HPDE6-E6E7 (cell line): ENCODE data around the gene ZBTB18.
"Not testable (repeated sequence)": the region's sequence is repeated elsewhere in the genome, so short reads cannot be mapped to it uniquely, and the experiment has no call there.

ENCODE experiments used
- DNase-seq: peaks from one replicate; pipeline ENCODE4 v3.0.0; 2011; ENCODE audit warnings: missing footprints; ENCODE audit errors: extremely low spot score

ZBTB18 gene

GRCh38 chr1:244050835-244051444 lies at the start of gene ZBTB18:
ZBTB18 (plus strand) TSS chr1:244051283; CDS start chr1:244051432, 149 bp downstream.
- no peak for DNase-seq

DNA sequence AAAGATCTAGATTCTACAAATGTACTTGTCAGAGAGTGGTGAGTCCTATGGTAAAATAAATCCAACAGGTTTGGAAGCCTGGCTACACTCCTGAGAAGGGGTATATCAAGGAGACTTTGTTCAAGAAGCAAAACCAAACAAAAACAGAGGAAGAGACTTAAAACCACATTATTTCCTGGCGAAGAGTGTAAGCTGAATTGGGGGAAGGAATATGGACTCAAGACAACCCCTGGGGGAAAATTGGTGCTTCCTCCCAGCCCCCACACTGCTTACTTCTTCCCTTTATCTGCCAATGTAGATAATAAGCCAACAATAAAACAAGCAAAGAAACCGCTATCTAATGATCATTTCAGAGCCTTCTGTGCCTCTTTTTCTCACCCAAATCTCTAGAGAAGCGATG lies 48.4 kb upstream of the ZBTB18 start:
- DNase-seq = no peak

DNA sequence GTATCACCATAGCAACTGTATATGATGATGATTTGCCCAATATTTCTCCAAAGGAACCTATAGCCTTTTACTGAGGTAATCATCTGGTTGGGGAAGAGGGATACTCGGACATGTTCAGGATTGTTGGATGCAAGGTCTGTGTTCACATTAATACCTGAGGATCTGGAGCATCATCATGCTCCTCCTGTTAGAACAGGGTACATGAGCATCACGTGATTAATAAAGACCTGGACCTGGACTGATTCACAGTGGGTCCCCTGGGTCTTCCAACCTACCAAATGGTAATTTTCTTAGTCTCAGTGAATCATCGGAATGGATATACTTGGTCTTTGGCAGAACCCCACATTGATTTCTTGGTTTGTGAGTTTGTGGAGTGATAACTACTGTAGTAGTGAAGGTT lies 45.6 kb upstream of the ZBTB18 start:
- DNase-seq = no peak

DNA sequence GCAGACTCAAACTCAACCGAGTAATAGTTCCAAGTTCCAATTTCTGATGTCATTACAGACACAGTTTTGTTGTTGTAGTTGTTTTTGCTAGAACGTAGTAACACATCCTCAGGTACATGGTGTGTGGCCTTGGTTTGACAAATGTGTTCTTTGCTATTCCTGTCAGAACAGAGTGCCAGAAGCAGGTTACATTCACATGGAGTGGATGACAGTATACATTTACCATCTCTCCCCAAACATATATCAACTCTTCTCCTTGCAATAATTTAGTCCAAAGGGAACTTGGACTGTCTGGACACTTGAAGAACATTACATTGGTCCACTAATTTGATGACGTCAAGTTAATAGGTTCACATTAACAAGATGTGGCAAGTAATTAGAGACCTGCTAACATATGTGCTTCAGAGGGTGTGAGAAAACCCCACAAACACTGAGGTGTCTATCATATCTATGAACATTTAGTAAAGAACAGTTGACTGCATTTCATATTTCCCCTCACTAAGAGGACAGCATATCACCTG lies 44.6 kb upstream of the ZBTB18 start:
- no peak for DNase-seq

DNA sequence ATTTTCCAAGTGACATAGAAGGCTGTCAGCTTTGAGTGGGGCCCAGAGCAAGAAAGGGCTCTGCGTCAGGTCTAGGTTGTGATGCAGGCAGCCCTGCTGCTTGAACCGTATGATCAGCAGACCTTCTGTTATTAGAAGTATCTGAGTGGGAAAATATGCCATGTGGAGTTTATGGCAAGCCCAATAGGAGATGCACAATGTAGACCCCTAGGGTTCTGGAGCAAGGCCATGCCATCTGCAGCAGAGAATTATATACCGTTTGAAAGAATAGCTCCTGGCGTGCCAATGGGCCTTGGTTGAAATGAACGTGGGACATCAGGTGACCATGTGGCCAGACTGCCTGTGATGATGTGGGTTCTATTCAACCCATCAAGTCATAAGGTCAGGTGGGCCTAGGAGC lies 44.1 kb upstream of the ZBTB18 start:
- DNase-seq = no peak

GRCh38 chr1:244010191-244010590 lies 40.9 kb upstream of the ZBTB18 start:
- DNase-seq = no peak

DNA sequence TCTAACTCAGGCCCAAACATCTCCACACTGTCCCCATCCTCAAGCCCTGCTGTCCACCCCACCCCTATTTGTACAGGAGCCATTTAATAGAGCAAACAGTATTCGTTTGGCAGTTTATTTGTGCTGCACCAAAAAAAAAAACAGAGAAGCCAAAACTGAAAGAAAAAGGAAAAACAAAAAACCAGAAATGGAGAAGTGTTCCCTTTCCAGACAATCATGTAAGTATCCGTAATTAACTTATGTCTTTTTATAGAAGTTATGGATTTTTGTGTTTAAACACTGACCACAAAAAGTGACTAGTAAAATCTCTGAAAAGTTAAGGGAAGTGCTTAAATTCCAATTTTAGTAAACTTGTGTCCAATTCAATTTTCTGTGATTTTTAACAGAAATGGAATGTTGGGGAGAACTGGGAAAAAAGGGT lies 40.4 kb upstream of the ZBTB18 start:
- DNase-seq = no peak

DNA sequence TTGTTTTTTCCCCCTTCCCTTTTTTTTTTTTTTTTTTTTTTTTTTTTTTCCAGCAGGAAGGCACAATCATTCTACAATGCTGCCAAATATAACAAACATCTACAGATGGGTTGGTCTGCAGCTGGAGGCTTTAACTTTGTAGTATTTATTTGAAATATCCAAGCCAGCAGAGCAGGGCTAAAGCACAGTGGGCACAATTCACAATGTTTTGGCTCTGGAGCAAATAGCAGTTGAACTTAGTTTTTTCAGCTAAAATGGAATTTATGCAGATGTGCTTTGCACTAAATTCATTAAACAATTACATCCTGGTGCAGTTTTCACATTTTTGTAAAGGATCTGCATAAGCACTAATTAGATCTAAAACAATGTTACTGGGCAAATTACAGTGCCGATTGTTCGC lies 39.8 kb upstream of the ZBTB18 start:
- no peak for DNase-seq

- no peak for DNase-seq
Observed at GRCh38 chr1:244011786-244012185, 39.3 kb upstream of the ZBTB18 start.

- DNase-seq = no peak
Observed at GRCh38 chr1:244012202-244012601, 38.9 kb upstream of the ZBTB18 start.

DNA sequence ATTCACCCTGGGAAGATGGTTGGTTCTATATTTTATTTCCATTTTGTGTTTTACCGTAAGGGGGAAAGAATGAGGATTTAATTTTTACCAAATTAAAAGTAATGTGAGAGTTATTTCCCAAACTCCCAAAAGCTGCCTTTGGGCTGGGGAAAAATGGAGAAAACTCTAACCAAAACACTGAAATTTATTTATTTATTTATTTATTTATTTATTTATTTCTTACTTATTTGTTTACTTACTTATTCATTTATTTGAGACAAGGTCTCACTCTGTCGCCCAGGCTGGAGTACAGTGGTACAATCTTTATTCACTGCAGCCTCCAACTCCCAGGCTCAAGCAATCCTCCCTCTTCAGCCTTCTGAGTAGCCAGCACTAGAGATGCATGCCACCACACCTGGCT lies 38.0 kb upstream of the ZBTB18 start:
- no peak for DNase-seq

DNA sequence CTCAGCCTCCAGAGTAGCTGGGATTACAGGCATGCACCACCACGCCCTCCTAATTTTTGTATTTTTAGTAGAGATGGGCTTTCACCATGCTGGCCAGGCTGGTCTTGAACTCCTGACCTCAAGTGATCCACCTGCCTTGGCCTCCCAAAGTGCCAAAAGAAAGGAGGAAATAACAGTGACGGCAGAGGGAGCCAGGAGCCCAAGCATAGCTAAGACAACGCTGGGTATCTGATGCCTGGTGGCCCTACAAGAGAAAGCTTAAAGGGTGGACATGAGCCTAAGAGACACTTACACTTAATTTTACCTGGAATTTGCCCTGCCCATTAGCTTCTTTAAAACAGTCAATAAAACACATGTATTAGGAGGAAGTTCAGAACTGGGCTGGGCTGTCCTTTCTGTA lies 36.2 kb upstream of the ZBTB18 start:
- not testable (repeated sequence) for DNase-seq

GRCh38 chr1:244019982-244020485 lies 31.0 kb upstream of the ZBTB18 start:
- no peak for DNase-seq

DNA sequence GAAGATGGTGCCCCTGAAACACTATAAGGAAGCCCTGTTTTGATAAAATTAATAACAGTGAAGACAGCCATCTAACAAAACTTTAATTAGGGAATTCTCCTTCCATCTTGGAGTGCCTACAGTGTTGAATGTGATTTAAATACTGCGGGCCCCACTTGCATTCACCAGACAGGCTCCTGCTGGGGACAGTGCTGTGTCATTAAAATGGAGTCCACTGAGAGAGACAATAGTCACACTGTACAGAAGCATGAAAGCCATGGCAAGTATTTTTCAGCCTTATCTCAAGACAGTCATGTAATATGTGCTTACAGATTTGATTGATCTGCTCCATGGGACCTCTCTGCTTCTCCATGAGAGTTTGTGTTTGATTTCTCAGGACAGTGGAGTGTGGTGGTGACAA lies 29.7 kb upstream of the ZBTB18 start:
- no peak for DNase-seq

GRCh38 chr1:244022311-244022710 lies 28.8 kb upstream of the ZBTB18 start:
- no peak for DNase-seq

DNA sequence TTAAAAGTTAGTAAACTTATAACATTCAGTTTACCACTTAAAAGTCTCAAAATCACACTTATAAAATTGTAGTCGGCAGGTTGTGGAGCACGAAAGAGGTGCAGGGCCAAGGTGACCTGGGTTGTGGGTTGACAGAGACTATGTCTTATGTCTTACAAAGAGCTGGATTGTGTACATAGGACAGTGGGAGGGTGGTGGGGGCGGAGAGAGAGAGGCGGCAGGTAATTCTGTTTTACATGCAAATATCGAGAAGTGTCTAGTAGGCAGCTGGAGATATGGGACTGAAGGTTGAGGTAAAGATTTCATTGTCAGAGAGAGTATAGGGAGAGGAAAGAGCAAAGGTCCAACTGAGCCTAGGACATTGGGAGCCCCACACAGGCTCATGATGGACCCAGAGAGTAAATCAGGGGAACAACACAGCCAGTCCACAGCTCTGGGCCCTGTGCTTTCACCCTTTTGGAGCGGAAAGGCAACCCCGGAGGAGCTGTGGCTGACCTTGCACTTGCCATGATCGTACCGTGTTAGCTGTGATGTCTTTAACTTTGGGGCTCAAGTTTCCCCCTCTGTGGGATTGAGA lies 28.1 kb upstream of the ZBTB18 start:
- no peak for DNase-seq

DNA sequence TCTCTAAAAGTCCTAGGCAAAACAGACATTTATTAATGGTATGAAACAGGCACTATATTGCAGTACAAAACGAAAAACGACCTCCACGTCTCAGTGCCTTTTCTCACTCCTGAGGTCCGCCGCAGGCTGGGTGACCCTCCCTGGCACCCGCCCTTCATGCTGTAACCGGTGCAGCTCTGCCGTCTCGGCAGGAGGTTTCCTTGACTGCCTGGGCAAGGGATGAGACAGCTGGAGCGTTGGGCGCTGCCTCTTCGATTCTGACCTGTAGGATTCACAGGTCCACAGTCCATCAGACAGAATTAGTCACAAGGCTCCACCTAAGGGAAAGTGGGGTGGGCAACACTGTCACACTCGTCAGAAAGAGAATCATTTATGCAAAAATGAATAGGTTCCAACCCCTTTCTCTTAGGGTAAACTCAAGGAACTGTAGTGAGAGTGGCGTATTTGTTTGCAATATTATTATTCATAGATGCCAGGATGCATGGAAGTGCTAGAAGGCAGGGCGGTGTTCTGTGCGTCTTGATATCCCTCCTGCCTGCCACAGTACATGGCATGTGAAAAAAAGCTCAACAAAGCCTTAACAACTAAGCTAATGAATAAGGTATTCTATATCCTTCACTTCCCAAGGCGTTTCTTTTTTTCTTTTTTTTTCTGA lies 23.5 kb upstream of the ZBTB18 start:
- DNase-seq = no peak

GRCh38 chr1:244028701-244029100 lies 22.4 kb upstream of the ZBTB18 start:
- DNase-seq = no peak

GRCh38 chr1:244029124-244029523 lies 22.0 kb upstream of the ZBTB18 start:
- DNase-seq = no peak

- DNase-seq = no peak
Observed at GRCh38 chr1:244030481-244031040, 20.5 kb upstream of the ZBTB18 start.

GRCh38 chr1:244035358-244035757 lies 15.7 kb upstream of the ZBTB18 start:
- no peak for DNase-seq

DNA sequence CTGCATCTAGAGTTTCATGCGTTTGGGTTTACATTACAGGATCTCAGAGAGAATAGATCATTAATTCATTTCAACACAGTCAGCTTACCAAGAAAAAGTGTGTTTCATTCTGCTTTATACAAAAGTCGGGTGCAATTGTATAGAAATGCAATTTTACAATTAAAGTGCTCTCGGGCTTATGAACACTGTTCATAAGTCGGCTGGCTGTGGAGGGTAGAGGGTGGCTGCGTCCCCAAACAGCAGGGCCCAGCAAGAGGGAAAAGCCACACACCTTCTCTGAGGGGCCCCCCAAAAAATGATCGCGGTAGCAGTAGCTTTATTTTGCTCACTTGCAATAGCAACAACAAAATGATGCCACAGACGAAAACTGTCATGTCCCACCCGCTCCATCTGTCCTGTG lies 13.8 kb upstream of the ZBTB18 start:
- no peak for DNase-seq
